Measurements from ENCODE around the gene PTPRO. TPM values are rescaled to one million over a fixed set of nuclear protein-coding genes. Genes with fewer than 3 reads are reported as not detected.
A peak's percentile ranks its signal among the peaks of the same experiment; 100 is the strongest.
"Not testable (repeated sequence)": the region's sequence is repeated elsewhere in the genome, so short reads cannot be mapped to it uniquely, and the experiment has no call there.

The PTPRO gene
- total RNA-seq, 1 experiment from 2014 or later, result not detected

DNA sequence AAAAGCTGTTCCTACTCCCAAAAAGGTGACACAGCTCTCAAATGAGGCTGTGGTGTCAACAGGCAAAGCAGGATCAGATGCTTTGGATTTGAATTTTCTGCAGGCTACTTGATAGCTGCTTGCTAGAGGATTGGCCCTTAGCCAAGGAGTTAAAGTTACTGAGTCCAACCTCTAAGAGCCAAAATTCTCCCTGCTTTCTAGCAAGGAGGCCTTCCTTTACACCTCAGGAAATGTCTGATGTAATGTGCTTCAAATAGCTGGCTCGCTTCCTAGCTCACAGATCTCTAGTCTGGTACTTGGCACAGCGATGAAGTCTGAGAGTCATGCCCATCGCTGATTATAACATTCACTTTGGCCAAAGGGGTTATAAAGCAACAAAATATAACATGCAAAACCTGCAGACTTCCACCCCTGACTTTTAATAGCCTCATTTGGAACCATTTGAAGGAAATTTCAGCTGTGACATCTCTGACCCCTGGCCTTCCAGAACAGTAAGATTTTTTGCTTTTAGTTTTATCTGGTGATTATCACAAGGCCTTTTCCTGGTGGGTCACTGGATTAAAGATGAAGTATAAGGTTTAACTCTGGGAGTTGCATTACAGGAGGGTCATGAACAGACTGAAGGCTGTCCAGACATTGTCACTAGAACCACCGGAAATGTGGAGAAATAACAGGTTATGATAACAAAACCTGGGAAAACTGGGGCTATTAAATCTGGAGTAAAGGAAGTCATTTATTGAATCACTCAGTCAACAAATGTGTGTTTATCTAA is 277.1 kb downstream of the PTPRO start:
- DNase-seq (ENCODE audit: low read depth), result peak; percentile 58

DNA sequence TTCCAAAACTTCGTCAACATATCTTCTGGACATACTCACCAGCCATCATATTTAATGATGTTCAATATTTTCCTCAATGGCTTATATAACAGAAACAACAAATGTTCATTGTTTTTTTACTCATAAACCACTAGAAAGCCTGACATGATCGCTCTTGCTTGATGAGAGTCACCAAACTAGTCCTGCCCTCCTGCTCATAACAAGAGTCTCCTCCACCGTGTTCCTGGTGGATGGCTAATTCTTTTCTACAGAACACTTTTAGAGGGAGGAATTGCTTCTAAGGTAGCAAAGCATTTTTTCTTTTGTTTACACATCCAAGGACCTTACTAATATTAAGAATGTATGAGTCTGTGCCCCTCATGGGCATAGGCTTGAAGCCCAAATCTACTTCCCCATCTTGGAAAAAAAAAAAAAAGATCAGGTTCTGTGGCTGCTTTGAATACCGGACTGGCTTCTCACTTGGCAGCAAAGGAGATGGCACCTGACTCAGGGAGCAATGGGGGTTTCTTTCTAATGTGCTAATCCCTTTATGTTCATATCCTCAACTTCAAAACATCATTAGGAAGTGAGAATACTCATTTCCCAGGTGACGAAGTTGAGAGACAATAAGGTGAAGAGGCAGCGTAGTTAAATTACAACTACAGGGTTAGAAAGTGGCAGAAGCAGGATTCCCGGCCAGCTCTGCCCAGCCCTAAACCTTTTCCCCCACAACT is 278.1 kb downstream of the PTPRO start:
- DNase-seq (ENCODE audit: low read depth), result no peak

DNA sequence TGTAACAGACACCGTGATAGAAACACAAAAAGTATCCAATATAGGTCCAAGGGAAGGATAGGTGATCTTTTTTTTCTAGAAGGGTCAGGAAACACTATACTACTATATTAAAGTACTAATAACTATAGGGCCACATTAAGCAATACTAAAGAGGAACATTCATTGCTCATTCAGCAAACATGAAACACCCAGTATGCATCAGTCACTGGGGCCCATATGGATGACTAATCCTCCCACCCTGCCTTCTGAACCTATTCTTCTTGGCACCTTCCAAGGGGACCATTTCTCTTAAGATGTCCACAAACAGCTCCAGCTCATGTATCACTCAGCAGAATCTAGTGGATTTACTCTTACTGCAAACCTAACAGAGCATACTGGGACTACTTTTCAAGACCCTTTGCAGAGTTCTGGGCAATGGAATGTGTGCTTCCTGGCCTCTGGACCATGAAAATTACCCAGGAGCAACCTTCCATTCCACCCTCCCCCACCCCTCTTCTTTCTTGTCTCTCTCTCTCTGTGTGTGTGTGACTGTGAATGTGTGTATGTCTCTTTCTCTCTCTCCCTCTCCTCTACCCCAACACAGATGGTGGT is 279.0 kb downstream of the PTPRO start:
- peak; percentile 86 for DNase-seq (ENCODE audit: low read depth)

DNA sequence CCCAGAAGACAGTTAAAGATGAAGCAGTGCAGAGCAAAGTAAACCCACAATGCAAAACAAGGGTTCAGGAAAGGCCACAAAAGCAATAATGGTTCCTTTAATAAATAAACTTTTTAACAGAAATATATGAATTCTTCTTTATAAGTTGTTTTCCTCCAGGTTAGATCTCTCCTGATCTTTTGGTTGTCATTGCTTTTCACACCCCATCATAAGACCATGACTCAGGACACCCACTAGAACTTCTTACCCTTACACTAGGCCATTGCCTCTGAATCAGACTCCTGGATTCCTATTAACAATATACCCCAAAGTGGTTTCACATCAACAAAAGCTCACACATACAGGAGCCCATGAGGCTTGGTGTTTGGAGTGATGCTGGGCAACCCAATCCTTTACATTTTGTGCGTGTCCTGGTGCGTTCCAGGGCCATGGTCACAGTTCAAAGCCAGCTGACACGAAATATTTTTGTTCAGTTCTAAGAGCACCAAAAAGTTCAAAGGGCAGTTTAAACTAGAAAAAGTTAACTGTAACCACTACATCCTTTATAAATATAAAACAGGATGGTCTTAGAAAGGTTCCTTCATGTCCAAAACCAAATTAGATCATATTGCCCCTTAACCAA is 279.9 kb downstream of the PTPRO start:
- no peak for DNase-seq (ENCODE audit: low read depth)

DNA sequence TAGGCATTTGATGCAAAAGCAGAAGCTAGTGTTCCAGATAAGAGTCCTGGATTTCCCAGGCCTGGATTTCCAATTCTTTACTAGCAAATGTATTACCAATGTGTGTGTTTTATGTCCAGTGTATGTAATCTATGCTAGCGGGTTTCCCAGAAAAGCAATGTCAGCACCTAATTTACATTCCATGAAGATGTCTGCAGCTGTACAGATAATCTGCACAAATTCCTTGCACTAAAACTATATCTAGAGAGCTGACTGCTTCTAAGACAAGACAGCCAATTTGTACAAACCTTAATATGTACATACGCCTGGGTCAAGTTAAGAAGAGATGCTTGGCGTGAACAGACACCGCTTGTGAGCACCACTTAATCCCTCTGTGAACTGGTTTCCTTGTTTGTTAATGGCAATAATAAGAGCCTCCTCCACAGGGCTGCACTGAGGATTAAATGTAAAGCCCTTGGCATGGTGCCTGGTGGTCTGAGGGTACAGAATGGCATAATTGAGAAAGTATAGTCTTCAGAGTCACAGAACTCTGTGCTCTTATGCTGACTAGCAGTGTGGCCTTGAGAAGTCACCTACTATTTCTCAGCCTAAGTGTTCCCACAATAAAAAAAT is 281.3 kb downstream of the PTPRO start:
- DNase-seq (ENCODE audit: low read depth), result no peak

DNA sequence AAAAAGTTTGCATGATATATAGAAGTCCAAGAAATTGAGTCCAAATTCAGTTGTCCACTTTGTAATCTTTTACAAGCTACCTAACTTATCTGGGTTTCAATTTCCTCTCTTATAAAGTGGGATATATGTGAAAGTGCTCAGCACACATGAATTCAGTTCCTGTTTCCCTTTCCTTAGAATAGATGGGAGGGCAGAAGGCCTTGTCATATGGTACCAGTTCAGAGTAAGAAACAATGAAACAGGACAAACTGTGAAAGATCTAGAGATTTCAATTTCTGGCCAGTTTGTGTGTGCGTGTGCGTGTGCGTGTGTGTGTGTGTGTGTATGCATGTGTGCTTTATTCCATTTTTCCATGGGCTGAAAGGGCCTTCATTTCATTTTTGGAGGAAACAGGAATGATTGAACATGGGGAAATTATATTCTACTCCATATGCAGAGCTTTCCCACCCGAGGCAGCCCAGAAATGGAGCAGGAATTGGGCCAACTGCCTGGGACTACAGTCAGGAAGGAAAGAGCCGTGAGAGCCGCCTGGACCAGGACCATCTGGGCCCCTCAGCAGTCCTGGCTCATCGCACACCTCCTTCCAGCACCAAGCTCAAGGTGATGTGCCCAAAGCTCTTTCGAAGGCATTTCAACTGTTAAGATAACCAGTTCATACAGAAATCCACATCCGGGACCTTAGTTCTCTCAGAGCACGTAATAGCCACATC is 283.7 kb downstream of the PTPRO start:
- no peak for DNase-seq (ENCODE audit: low read depth)

DNA sequence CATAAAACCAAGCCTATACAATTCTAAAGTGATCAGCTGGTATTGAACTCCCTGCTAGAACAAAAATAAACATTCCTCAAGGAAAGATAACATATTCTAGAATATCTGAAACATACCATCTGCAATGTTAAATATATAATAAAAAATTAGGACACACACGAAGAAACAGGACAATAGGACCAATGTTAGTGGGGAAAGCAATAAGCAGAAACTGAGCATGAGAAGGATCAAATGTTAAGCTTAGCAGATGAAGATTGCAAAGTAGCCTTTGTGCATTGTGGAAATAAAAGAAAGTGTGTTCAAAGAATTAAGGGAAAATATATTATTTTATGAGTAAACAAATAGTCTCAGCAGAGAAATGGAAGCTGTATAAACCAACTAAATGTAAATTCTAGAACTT is 286.1 kb downstream of the PTPRO start:
- no peak for DNase-seq (ENCODE audit: low read depth)

DNA sequence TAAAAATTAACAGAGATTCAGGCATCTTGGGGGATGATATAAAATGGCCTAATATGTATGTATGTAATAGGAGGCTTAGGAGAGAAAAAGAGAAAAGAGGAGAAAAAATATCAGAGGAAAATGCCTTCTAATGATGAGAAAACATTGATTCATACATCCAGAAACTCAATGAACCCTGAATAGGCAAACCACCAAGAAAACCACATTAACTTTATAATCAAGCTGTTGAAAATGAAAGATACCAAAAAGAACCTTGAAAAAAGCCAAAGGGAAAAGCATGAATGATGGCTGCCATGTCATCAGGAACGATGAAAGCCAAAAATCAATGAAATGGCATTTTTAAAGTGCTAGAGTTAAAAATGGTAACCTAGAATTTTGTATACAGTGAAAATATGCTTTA is 286.6 kb downstream of the PTPRO start:
- no peak for DNase-seq (ENCODE audit: low read depth)

DNA sequence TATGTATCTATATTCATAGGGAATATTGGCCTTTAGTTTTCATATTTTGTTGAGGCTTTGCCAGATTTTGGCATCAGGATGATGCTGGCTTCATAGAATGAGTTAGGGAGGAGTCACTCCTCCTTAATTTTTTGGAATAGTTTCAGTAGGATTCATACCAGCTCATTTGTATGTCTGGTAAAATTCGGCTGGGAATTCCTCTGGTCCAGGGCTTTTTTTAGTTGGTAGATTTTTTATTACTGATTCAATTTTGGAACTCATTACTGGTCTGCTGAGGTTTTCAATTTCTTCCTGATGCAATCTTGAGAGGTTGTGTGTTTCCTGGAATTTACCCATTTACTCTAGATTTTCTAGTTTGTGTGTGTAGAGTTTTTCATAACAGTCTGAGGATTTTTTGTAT is 291.7 kb downstream of the PTPRO start:
- no peak for DNase-seq (ENCODE audit: low read depth)

DNA sequence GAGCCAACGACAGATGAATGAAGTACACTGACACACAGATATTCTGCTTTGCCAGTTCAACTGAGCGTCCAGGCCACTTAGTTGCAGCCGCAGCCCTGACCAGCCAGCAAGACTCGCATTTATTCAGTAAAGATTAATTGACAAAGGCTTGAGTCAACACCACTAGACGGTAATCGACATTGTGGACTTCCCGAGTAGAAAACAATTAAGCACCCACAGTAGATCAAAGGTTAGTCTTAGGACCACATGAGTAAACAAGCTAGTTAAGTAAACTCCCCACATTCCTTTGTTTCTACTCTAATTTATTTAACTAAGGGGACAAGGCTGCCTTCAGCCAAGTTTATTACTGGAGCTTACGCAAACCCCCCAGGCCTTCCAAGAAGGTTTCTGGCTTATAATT is 294.2 kb downstream of the PTPRO start:
- DNase-seq (ENCODE audit: low read depth), result not testable (repeated sequence)

DNA sequence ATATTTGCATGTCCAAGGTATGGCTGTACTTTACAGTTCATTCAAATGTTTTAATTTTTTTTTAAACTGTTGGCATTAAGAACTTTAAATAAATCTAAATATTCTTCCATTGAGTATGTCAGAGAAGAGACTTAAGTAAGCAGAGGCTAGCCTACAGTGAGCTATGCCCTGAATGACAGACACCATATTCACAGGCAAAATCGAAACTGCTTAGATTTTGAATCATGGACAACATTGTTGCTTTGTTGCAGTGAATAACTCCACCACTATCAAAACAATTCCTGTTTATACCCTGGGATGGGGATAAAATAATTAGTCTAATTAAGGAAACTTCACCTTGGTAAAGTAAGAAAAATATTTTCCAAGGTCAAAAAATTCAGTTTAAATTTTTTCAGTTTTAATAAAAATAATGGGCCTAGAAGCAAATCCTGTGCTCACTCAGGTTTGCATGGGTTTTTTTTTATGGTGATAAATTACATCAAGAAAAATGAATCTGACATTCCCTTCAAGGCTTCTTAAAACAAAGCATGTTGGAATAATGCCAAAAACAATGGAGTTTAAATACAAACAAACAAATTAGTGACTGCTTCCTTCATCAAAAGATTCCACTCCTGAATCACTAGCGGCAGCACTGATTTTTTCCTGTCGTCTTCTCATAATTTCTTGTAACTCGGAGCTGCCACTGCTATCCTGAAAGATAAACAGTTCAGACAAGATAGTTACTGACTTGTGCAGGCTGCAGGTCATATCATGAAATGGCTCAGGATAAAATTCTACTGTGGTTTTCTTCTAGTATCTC is 298.6 kb downstream of the PTPRO start:
- no peak for DNase-seq (ENCODE audit: low read depth)

DNA sequence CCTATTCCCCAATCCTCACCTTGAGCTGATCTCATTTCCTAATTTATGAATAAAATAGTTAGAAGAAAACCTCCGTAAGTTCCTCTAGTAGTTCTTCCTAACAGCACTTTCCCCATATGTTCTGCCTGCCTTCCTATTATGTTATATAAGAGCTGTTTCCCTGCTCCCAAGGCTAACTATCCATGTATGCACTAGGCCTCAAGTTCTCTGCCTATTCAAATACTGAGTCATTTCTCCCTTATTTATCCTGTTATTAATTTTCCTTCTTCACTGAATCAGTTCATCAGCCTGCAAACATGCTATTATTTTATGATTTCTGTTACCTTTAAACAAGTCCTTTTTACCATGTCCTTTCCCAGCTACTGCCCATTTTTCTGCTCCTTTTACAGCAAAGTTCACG is 302.8 kb downstream of the PTPRO start:
- DNase-seq (ENCODE audit: low read depth), result no peak

DNA sequence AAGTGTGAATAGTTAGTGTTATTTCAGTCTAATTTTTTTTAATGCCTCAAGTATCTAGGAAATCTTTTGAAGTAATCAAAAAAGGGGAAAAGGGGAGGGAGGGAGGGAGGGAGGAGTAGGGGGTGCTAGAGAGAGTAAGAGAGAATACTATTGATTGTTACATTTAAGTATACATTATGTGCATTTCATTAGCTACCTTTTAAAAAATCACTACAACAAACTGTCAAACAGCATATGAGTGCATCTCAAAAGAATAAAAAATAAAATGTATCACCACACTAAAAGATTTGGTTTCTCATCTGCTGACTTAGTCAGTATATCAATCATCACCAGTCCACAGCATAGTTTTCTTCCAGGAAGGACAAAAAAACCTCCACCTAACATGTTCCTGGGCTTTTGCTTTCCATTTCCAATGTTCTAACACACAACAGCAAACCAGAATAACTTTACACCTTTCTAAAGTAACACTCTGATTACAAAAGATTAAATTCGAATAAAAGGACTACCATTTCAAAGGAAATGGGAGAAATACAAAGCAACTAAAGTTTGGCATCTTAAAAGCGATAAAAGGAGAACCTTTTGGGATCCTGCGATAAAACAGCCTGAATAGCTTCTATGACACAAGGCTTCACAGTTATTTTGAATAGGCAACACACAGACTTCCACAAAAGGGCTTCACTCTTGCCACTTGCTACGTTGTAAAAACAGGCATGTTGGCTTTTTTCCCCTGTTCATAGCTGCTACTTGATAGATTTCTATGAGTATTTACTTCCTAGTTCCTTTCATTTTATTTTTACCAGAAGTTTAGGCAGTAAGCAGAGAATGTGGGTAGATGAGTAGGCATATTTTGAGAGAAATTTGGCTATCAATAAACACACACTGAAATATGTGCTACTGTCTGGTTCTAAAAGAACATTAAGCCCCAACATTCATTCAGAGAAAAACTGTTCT is 306.0 kb downstream of the PTPRO start:
- DNase-seq (ENCODE audit: low read depth), result peak; percentile 15

DNA sequence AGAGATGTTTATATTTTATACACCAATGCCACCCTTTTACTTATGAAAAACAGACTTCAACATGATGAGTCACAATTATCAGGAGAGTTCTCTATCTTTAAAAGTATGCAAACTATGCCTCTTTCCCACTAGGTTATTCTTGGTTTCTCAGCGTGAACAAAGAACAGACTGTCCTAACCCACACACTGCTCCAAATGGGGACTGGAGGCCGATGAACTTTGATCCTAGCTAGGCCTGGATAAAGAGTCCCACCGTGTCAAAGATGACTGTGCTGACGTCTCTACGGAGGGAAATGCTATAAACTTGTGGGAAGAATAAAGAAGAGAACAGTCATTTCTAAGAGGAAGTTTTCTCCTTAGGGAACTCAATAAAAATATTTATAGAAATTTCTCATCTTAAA is 306.8 kb downstream of the PTPRO start:
- peak; percentile 97 for DNase-seq (ENCODE audit: low read depth)

DNA sequence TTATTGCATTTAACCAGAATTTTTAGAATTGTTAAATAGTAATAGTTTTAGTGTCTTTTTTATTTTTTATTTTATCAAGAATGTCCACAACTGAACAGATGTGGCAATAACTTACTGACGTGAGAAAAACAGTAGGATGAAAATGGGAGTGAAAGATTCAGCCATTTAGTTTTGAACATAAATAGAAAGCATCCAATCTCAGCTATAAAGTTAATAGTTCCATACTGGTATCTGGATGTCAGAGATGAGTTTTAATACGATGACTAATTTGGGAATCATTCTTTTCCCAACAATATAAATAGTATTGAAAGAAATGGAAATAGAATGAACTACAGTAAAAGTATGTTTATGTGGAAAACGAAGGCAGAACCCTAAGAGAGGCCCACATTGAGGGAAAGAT is 307.5 kb downstream of the PTPRO start:
- peak; percentile 36 for DNase-seq (ENCODE audit: low read depth)

DNA sequence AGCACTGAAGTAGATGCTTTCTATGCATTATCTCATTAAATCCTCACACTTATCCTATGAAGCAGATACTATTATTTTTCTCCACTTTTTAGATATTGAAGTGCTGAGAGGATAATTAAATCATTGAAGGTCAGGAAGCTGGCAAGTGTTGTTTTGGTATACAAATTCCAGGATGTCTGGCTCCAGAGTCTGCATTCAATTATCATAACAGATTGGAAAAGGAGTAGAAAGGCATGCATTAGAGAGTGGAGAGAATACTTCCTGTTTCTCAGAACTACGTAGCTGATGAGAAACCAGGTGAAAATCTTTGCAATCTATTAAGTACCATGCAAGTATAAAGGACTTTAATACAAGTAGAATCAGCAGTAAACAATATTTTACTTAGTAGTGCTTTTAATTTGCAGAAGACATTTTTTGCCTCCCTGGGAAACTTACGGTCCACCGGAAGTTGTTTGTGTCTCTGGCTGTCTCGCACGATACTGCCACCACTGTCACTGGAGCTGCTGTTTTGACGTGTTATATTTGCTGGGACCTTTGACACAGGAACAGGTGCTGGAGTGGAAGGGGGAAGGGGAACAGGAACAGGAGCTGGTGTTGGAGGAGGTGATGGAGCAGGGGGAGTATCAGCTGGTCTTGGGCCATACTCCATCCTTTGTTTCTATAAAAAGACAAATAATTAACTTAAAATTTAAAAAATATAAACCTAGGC is 308.9 kb downstream of the PTPRO start:
- no peak for DNase-seq (ENCODE audit: low read depth)

DNA sequence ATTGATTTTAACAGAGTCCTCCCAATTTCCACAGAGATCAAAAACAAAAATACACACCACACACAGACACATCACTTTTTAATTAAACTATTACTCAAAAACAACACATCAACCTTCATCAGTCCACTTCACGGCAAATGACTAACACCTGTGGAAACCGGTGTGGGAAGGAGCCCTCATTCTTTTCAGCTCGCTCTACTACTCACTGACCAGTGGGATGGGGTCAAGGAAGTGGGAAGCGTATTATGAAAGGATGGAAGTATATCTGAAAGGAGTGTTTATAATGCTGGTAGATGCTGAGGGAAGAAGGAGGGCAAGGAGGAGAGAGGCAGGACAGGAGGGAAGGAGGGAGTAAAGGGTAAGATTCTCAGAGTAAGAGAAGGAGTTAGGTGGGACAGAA is 310.4 kb downstream of the PTPRO start:
- DNase-seq (ENCODE audit: low read depth), result no peak

DNA sequence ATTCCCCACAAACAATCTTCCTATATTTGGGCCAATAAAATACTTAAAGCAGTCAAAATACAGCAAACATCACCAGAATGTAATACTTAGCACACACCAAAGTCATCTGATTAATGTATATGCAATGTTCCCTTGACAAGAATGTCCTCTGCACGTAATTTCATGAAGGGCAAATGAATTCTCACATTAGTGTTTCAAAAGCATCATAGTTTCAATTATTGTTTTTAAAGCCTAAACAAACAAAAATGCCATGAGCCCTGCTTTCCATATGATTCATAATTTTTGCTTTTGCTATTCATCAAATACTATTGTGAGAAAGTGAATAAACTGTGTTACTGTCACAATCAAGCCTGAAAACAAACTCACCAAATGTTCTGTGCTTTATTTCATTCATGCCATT is 310.9 kb downstream of the PTPRO start:
- DNase-seq (ENCODE audit: low read depth), result no peak

Data from HT1080 (cell line).